Activated naive CD4-positive, alpha-beta T cell treated with anti-CD3 and anti-CD28 coated beads, Interleukin-2, amount 10 ng/mL, durations not matched to agents 7 days and 5 days (primary cell): ENCODE measurements around the gene TOP3A.
"Not testable (repeated sequence)": the region's sequence is repeated elsewhere in the genome, so short reads cannot be mapped to it uniquely, and the experiment has no call there.

ENCODE experiments used
- CTCF ChIA-PET: fragments of 350-600 bp; sonication (Branson Sonifier 250); formaldehyde crosslinking; loops from one replicate; lab custom pipeline; 2021; ENCODE audit warnings: antibody characterized with exemption; lab: Charles Lee
- DNase-seq: peaks from one replicate; pipeline ENCODE4 v3.0.0-alpha.2; 2020
- H3K27ac Mint-ChIP-seq: one replicate; pipeline ENCODE4 v1.8.0; 2021; ENCODE audit warnings: mild to moderate bottlenecking, moderate library complexity, mixed read lengths
- H3K27me3 Mint-ChIP-seq: one replicate; pipeline ENCODE4 v1.8.0; 2021; ENCODE audit warnings: mild to moderate bottlenecking, mixed read lengths
- H3K36me3 Mint-ChIP-seq: one replicate; pipeline ENCODE4 v1.8.0; 2021; ENCODE audit warnings: mixed read lengths
- H3K4me1 Mint-ChIP-seq: one replicate; pipeline ENCODE4 v1.8.0; 2021; ENCODE audit warnings: mixed read lengths
- H3K4me3 Mint-ChIP-seq: one replicate; pipeline ENCODE4 v1.8.0; 2021; ENCODE audit warnings: mild to moderate bottlenecking, moderate library complexity, mixed read lengths
- H3K9me3 Mint-ChIP-seq: one replicate; pipeline ENCODE4 v1.8.0; 2021; ENCODE audit warnings: mixed read lengths

The TOP3A gene

GRCh38 chr17:18318117-18318516 is 3.3 kb upstream of the TOP3A start:
- CTCF ChIA-PET, result no interaction called here
- Mint-ChIP-seq H3K27me3 (no peaks in the 10 kb centered on the region), H3K36me3 (peaks cover 45% of the 10 kb centered on the region), H3K27ac (peak overlapping the region; percentile 49), H3K4me1 (peaks cover 65% of the 10 kb centered on the region), H3K4me3 (peak overlapping the region; percentile 18), H3K9me3 (no peaks in the 10 kb centered on the region)
- no peak for DNase-seq

- H3K27me3 Mint-ChIP-seq, result no peaks in the 10 kb centered on the region
- H3K36me3 Mint-ChIP-seq, result peaks cover 49% of the 10 kb centered on the region
- H3K9me3 Mint-ChIP-seq, result no peaks in the 10 kb centered on the region
- CTCF ChIA-PET, result no interaction called here
- H3K4me1 Mint-ChIP-seq, result peaks cover 83% of the 10 kb centered on the region
- DNase-seq, result no peak
- peak overlapping the region; percentile 99 for H3K27ac Mint-ChIP-seq
- peak overlapping the region; percentile 89 for H3K4me3 Mint-ChIP-seq
Measured at GRCh38 chr17:18315961-18316360, 1.2 kb upstream of the TOP3A start.

- DNase-seq, result peak; percentile 61
- H3K27ac Mint-ChIP-seq, result peak overlapping the region; percentile 99
- CTCF ChIA-PET, result no interaction called here
- peaks cover 82% of the 10 kb centered on the region for H3K4me1 Mint-ChIP-seq
- H3K27me3 Mint-ChIP-seq, result no peaks in the 10 kb centered on the region
- peaks cover 49% of the 10 kb centered on the region for H3K36me3 Mint-ChIP-seq
- H3K4me3 Mint-ChIP-seq, result peak overlapping the region; percentile 89
- no peaks in the 10 kb centered on the region for H3K9me3 Mint-ChIP-seq
Measured at GRCh38 chr17:18315562-18315922, 748 bp upstream of the TOP3A start.

- Mint-ChIP-seq H3K27ac (peak overlapping the region; percentile 99), H3K27me3 (no peaks in the 10 kb centered on the region), H3K9me3 (no peaks in the 10 kb centered on the region), H3K36me3 (peaks cover 48% of the 10 kb centered on the region), H3K4me3 (peak overlapping the region; percentile 89), H3K4me1 (peaks cover 74% of the 10 kb centered on the region)
- CTCF ChIA-PET, result interaction anchor here (0.6 kb wide), 1 partner anchor 1928 kb away, joined by 4 read pairs; no protein-coding TSS in a partner anchor
- no peak for DNase-seq
Measured at GRCh38 chr17:18314059-18314730, 599 bp downstream of the TOP3A start.

GRCh38 chr17:18309202-18309601 is 5.6 kb downstream of the TOP3A start:
- Mint-ChIP-seq H3K4me3 (no peak overlapping the region), H3K4me1 (peaks cover 32% of the 10 kb centered on the region), H3K27me3 (no peaks in the 10 kb centered on the region), H3K27ac (no peak overlapping the region), H3K36me3 (peaks cover 38% of the 10 kb centered on the region), H3K9me3 (no peaks in the 10 kb centered on the region)
- CTCF ChIA-PET, result no interaction called here
- no peak for DNase-seq

- H3K27me3 Mint-ChIP-seq, H3K4me1 Mint-ChIP-seq, H3K27ac Mint-ChIP-seq, H3K9me3 Mint-ChIP-seq, H3K4me3 Mint-ChIP-seq, CTCF ChIA-PET, DNase-seq: not testable (repeated sequence)
- H3K36me3 Mint-ChIP-seq, result peaks cover 46% of the 10 kb centered on the region
Measured at GRCh38 chr17:18303206-18303605, 11.6 kb downstream of the TOP3A start.

GRCh38 chr17:18300725-18301480 is 13.9 kb downstream of the TOP3A start:
- no peak for DNase-seq
- Mint-ChIP-seq H3K27ac (no peak overlapping the region), H3K9me3 (no peaks in the 10 kb centered on the region), H3K4me3 (no peak overlapping the region), H3K4me1 (no peaks in the 10 kb centered on the region), H3K27me3 (no peaks in the 10 kb centered on the region), H3K36me3 (peaks cover 44% of the 10 kb centered on the region)
- CTCF ChIA-PET, result no interaction called here

GRCh38 chr17:18298061-18298460 is 16.7 kb downstream of the TOP3A start:
- CTCF ChIA-PET, DNase-seq, H3K27ac Mint-ChIP-seq, H3K4me1 Mint-ChIP-seq, H3K9me3 Mint-ChIP-seq, H3K4me3 Mint-ChIP-seq, H3K27me3 Mint-ChIP-seq: not testable (repeated sequence)
- H3K36me3 Mint-ChIP-seq, result peaks cover 35% of the 10 kb centered on the region

GRCh38 chr17:18291718-18292540 is 22.9 kb downstream of the TOP3A start:
- CTCF ChIA-PET, result no interaction called here
- Mint-ChIP-seq H3K9me3 (no peaks in the 10 kb centered on the region), H3K27ac (peak overlapping the region; percentile 35), H3K36me3 (peaks cover 40% of the 10 kb centered on the region), H3K27me3 (no peaks in the 10 kb centered on the region), H3K4me3 (no peak overlapping the region), H3K4me1 (no peaks in the 10 kb centered on the region)
- no peak for DNase-seq

- DNase-seq, result no peak
- H3K9me3 Mint-ChIP-seq, result no peaks in the 10 kb centered on the region
- H3K27me3 Mint-ChIP-seq, result no peaks in the 10 kb centered on the region
- H3K4me3 Mint-ChIP-seq, result no peak overlapping the region
- no peak overlapping the region for H3K27ac Mint-ChIP-seq
- CTCF ChIA-PET, result no interaction called here
- no peaks in the 10 kb centered on the region for H3K4me1 Mint-ChIP-seq
- peaks cover 41% of the 10 kb centered on the region for H3K36me3 Mint-ChIP-seq
Measured at GRCh38 chr17:18285296-18285695, 29.5 kb downstream of the TOP3A start.

GRCh38 chr17:18281788-18282187 is 33.0 kb downstream of the TOP3A start:
- Mint-ChIP-seq H3K4me3 (no peak overlapping the region), H3K36me3 (peaks cover 36% of the 10 kb centered on the region), H3K4me1 (no peaks in the 10 kb centered on the region), H3K27me3 (no peaks in the 10 kb centered on the region), H3K27ac (no peak overlapping the region), H3K9me3 (no peaks in the 10 kb centered on the region)
- CTCF ChIA-PET, result no interaction called here
- DNase-seq, result no peak

GRCh38 chr17:18280766-18281371 is 33.9 kb downstream of the TOP3A start:
- H3K27me3 Mint-ChIP-seq, result no peaks in the 10 kb centered on the region
- H3K27ac Mint-ChIP-seq, result no peak overlapping the region
- DNase-seq, result no peak
- H3K36me3 Mint-ChIP-seq, result peaks cover 34% of the 10 kb centered on the region
- H3K4me3 Mint-ChIP-seq, result no peak overlapping the region
- CTCF ChIA-PET, result no interaction called here
- no peaks in the 10 kb centered on the region for H3K4me1 Mint-ChIP-seq
- H3K9me3 Mint-ChIP-seq, result no peaks in the 10 kb centered on the region

GRCh38 chr17:18280249-18280648 is 34.5 kb downstream of the TOP3A start:
- peaks cover 31% of the 10 kb centered on the region for H3K36me3 Mint-ChIP-seq
- no peaks in the 10 kb centered on the region for H3K4me1 Mint-ChIP-seq
- CTCF ChIA-PET, result no interaction called here
- H3K4me3 Mint-ChIP-seq, result no peak overlapping the region
- no peak for DNase-seq
- no peaks in the 10 kb centered on the region for H3K27me3 Mint-ChIP-seq
- H3K9me3 Mint-ChIP-seq, result no peaks in the 10 kb centered on the region
- no peak overlapping the region for H3K27ac Mint-ChIP-seq

GRCh38 chr17:18278867-18279266 is 35.9 kb downstream of the TOP3A start:
- H3K27ac Mint-ChIP-seq, result no peak overlapping the region
- no peaks in the 10 kb centered on the region for H3K27me3 Mint-ChIP-seq
- CTCF ChIA-PET, result no interaction called here
- H3K36me3 Mint-ChIP-seq, result peaks cover 24% of the 10 kb centered on the region
- H3K4me3 Mint-ChIP-seq, result no peak overlapping the region
- H3K9me3 Mint-ChIP-seq, result no peaks in the 10 kb centered on the region
- no peaks in the 10 kb centered on the region for H3K4me1 Mint-ChIP-seq
- DNase-seq, result no peak
